ENCODE data around the gene LBH. TPM values are rescaled to one million over a fixed set of nuclear protein-coding genes. Genes with fewer than 3 reads are reported as not detected.
A peak's percentile ranks its signal among the peaks of the same experiment; 100 is the strongest.

LBH gene
- total and polyA plus RNA-seq, 4 experiments from 2014 or later, result 119 to 364 (median 236) TPM

- intact Hi-C loops (cut with micrococcal nuclease), result no loop called here
- H3K27ac Mint-ChIP-seq, result peak overlapping the region; percentile 80 to 97 (median 93)
- DNase-seq, result no peak
Observed at GRCh38 chr2:30254685-30255001, 23.3 kb downstream of the LBH start.

GRCh38 chr2:30255026-30255425 is 23.7 kb downstream of the LBH start:
- H3K27ac ChIP-seq (ENCODE audit: low read depth, low read length), result peak overlapping the region; percentile 41
- peak overlapping the region in 5 of 8 donors; percentile 5 to 61 (median 39) for H3K4me3 Mint-ChIP-seq
- H3K27me3 ChIP-seq (ENCODE audit: insufficient read depth, low read length), result no peaks in the 10 kb centered on the region
- intact Hi-C loops (cut with micrococcal nuclease), result no loop called here
- peaks cover 0 to 2% (median 0%) of the 10 kb centered on the region in 8 donors for H3K9me3 Mint-ChIP-seq
- H3K4me1 Mint-ChIP-seq, result peaks cover 61 to 99% (median 85%) of the 10 kb centered on the region in 4 donors
- H3K9me3 ChIP-seq (ENCODE audit: control insufficient read depth in 1 of 2, low read length in 2 of 2), result no peaks in the 10 kb centered on the region
- peaks cover 42% of the 10 kb centered on the region for H3K36me3 ChIP-seq (ENCODE audit: insufficient read depth, low read length)
- no peak overlapping the region for H3K4me3 ChIP-seq (ENCODE audit: low read length in 2 of 2)
- CTCF ChIA-PET (ENCODE audit: partially characterized antibody), result interaction anchor here (1.3 to 9.0 kb wide), 6 partner anchors 10 to 80 kb away, joined by 3 to 65 read pairs (median 8); no protein-coding TSS in a partner anchor
- POLR2A ChIA-PET (ENCODE audit: partially characterized antibody), result interaction anchor here (7.5 to 21.5 kb wide), 2 partner anchors 12 to 20 kb away, joined by 65 to 435 read pairs; partner anchors contain the start of gene LBH
- no peak for DNase-seq
- H3K36me3 Mint-ChIP-seq, result peaks cover 49 to 76% of the 10 kb centered on the region in 2 donors
- H3K27ac Mint-ChIP-seq, result peak overlapping the region; percentile 84 to 97 (median 93)
- H3K4me1 ChIP-seq (ENCODE audit: insufficient read depth, low read length), result peaks cover 97% of the 10 kb centered on the region
- no peaks in the 10 kb centered on the region for H3K27me3 Mint-ChIP-seq

More at GRCh38 chr2:30254685-30255001, 23.3 kb downstream of the LBH start:
- ChIA-PET CTCF (ENCODE audit: partially characterized antibody) (interaction anchor here (1.4 to 9.0 kb wide), 5 partner anchors 10 to 457 kb away, joined by 3 to 65 read pairs (median 8); no protein-coding TSS in a partner anchor), POLR2A (ENCODE audit: partially characterized antibody) (interaction anchor here (1.4 to 21.5 kb wide), 3 partner anchors 12 to 45 kb away, joined by 5 to 435 read pairs (median 65); partner anchors contain the start of gene LBH)
- Histone ChIP-seq H3K4me3 (ENCODE audit: low read length in 2 of 2) (no peak overlapping the region), H3K4me1 (ENCODE audit: insufficient read depth, low read length) (peaks cover 97% of the 10 kb centered on the region), H3K27me3 (ENCODE audit: insufficient read depth, low read length) (no peaks in the 10 kb centered on the region), H3K36me3 (ENCODE audit: insufficient read depth, low read length) (peaks cover 38% of the 10 kb centered on the region), H3K27ac (ENCODE audit: low read depth, low read length) (peak overlapping the region; percentile 41), H3K9me3 (ENCODE audit: control insufficient read depth in 1 of 2, low read length in 2 of 2) (no peaks in the 10 kb centered on the region)
- H3K9me3 Mint-ChIP-seq, result peaks cover 0 to 2% (median 0%) of the 10 kb centered on the region in 8 donors
- no peaks in the 10 kb centered on the region for H3K27me3 Mint-ChIP-seq
- H3K36me3 Mint-ChIP-seq, result peaks cover 47 to 76% of the 10 kb centered on the region in 2 donors
- peaks cover 61 to 99% (median 84%) of the 10 kb centered on the region in 4 donors for H3K4me1 Mint-ChIP-seq
- peak overlapping the region in 3 of 8 donors; percentile 20 to 61 (median 43) for H3K4me3 Mint-ChIP-seq

- intact Hi-C loops (cut with micrococcal nuclease), result no loop called here
- no peak for DNase-seq
- POLR2A ChIA-PET (ENCODE audit: partially characterized antibody), result interaction anchor here (1.3 to 21.5 kb wide), 4 partner anchors 11 to 82 kb away, joined by 4 to 435 read pairs (median 38); partner anchors contain the start of gene LBH
Observed at GRCh38 chr2:30255466-30256408, 24.4 kb downstream of the LBH start.

GRCh38 chr2:30257266-30258214 is 26.2 kb downstream of the LBH start:
- DNase-seq, result peak in 3 of 5 donors; percentile 33 to 41 (median 38)
- CTCF ChIA-PET (ENCODE audit: partially characterized antibody), result interaction anchor here (0.9 to 9.0 kb wide), 4 partner anchors 8 to 95 kb away, joined by 3 to 65 read pairs (median 4); no protein-coding TSS in a partner anchor
- Histone ChIP-seq H3K4me3 (ENCODE audit: low read length in 2 of 2) (no peak overlapping the region), H3K27me3 (ENCODE audit: insufficient read depth, low read length) (no peaks in the 10 kb centered on the region), H3K4me1 (ENCODE audit: insufficient read depth, low read length) (peaks cover 95% of the 10 kb centered on the region), H3K27ac (ENCODE audit: low read depth, low read length) (peak overlapping the region; percentile 22), H3K36me3 (ENCODE audit: insufficient read depth, low read length) (peaks cover 44% of the 10 kb centered on the region), H3K9me3 (ENCODE audit: control insufficient read depth in 1 of 2, low read length in 2 of 2) (no peaks in the 10 kb centered on the region)
- intact Hi-C loops (cut with micrococcal nuclease), result loop anchor here (1.0 kb wide), 1 partner anchor 9 kb away; no protein-coding TSS in a partner anchor
- Mint-ChIP-seq H3K9me3 (peaks cover 0 to 14% (median under 1%) of the 10 kb centered on the region in 8 donors), H3K36me3 (peaks cover 63 to 80% of the 10 kb centered on the region in 2 donors), H3K4me3 (peak overlapping the region; percentile 53 to 85 (median 74)), H3K4me1 (peaks cover 66 to 98% (median 83%) of the 10 kb centered on the region in 4 donors), H3K27me3 (no peaks in the 10 kb centered on the region), H3K27ac (peak overlapping the region; percentile 85 to 97 (median 91))
- POLR2A ChIA-PET (ENCODE audit: partially characterized antibody), result interaction anchor here (1.0 to 21.5 kb wide), 7 partner anchors 9 to 92 kb away, joined by 3 to 435 read pairs (median 6); partner anchors contain the start of gene LBH

More at GRCh38 chr2:30255466-30256408, 24.4 kb downstream of the LBH start:
- Histone ChIP-seq H3K4me1 (ENCODE audit: insufficient read depth, low read length) (peaks cover 97% of the 10 kb centered on the region), H3K4me3 (ENCODE audit: low read length in 2 of 2) (no peak overlapping the region), H3K27ac (ENCODE audit: low read depth, low read length) (peak overlapping the region; percentile 22), H3K27me3 (ENCODE audit: insufficient read depth, low read length) (no peaks in the 10 kb centered on the region), H3K36me3 (ENCODE audit: insufficient read depth, low read length) (peaks cover 44% of the 10 kb centered on the region), H3K9me3 (ENCODE audit: control insufficient read depth in 1 of 2, low read length in 2 of 2) (no peaks in the 10 kb centered on the region)
- H3K4me1 Mint-ChIP-seq, result peaks cover 63 to 99% (median 84%) of the 10 kb centered on the region in 4 donors
- CTCF ChIA-PET (ENCODE audit: partially characterized antibody), result interaction anchor here (1.2 to 9.0 kb wide), 8 partner anchors 10 to 93 kb away, joined by 3 to 65 read pairs (median 6); no protein-coding TSS in a partner anchor
- H3K4me3 Mint-ChIP-seq, result peak overlapping the region; percentile 9 to 80 (median 50)
- peak overlapping the region; percentile 74 to 97 (median 92) for H3K27ac Mint-ChIP-seq
- peaks cover 56 to 75% of the 10 kb centered on the region in 2 donors for H3K36me3 Mint-ChIP-seq
- no peaks in the 10 kb centered on the region for H3K27me3 Mint-ChIP-seq
- peaks cover 0 to 2% (median 0%) of the 10 kb centered on the region in 8 donors for H3K9me3 Mint-ChIP-seq

GRCh38 chr2:30259071-30259470 is 27.7 kb downstream of the LBH start:
- Histone ChIP-seq H3K36me3 (ENCODE audit: insufficient read depth, low read length) (peaks cover 44% of the 10 kb centered on the region), H3K9me3 (ENCODE audit: control insufficient read depth in 1 of 2, low read length in 2 of 2) (no peaks in the 10 kb centered on the region), H3K4me1 (ENCODE audit: insufficient read depth, low read length) (peaks cover 88% of the 10 kb centered on the region), H3K27me3 (ENCODE audit: insufficient read depth, low read length) (no peaks in the 10 kb centered on the region), H3K4me3 (ENCODE audit: low read length in 2 of 2) (no peak overlapping the region), H3K27ac (ENCODE audit: low read depth, low read length) (peak overlapping the region; percentile 5)
- Mint-ChIP-seq H3K27me3 (no peaks in the 10 kb centered on the region), H3K27ac (peak overlapping the region; percentile 79 to 97 (median 91)), H3K4me1 (peaks cover 58 to 95% (median 76%) of the 10 kb centered on the region in 4 donors), H3K36me3 (peaks cover 67 to 71% of the 10 kb centered on the region in 2 donors), H3K4me3 (peak overlapping the region in 1 of 8 donors; percentile 36), H3K9me3 (peaks cover 0 to 14% (median under 1%) of the 10 kb centered on the region in 8 donors)
- ChIA-PET POLR2A (ENCODE audit: partially characterized antibody) (interaction anchor here (1.0 to 21.5 kb wide), 6 partner anchors 8 to 94 kb away, joined by 3 to 435 read pairs (median 4); partner anchors contain the start of gene LBH), CTCF (ENCODE audit: partially characterized antibody) (interaction anchor here (1.2 to 1.4 kb wide), 2 partner anchors 50 to 246 kb away, joined by 3 to 11 read pairs; no protein-coding TSS in a partner anchor)
- DNase-seq, result no peak
- intact Hi-C loops (cut with micrococcal nuclease), result no loop called here
